ENCODE measurements around the gene SMARCAD1.

- TF ChIP-seq CTCF (IDR thresholded peaks at IDR 0.05) = no peak
- TF ChIP-seq POLR2A (IDR thresholded peaks at IDR 0.05) = no peak
These were observed 42.4 kb upstream of the SMARCAD1 start for GRCh38 chr4:94165256-94165655.

All from transverse colon (tissue), 3 donors.